HG02938 (cell line): ENCODE data around the gene KRTAP2-1.
"Not testable (repeated sequence)": the region's sequence is repeated elsewhere in the genome, so short reads cannot be mapped to it uniquely, and the experiment has no call there.

Experiments
- ATAC-seq: cut with Tn5 transposase; IDR thresholded peaks from one replicate; pipeline ENCODE4 v1.9.1; 2021; ENCODE audit warnings: mild to moderate bottlenecking, moderate library complexity; ENCODE audit not compliant: unreplicated experiment

The KRTAP2-1 gene

GRCh38 chr17:41058741-41059140 is 11.6 kb upstream of the KRTAP2-1 start:
- ATAC-seq, result no peak

- no peak for ATAC-seq
Observed at GRCh38 chr17:41057547-41057946, 10.4 kb upstream of the KRTAP2-1 start.

- ATAC-seq, result not testable (repeated sequence)
Observed at GRCh38 chr17:41055130-41055529, 8.0 kb upstream of the KRTAP2-1 start, which contains the start of gene KRTAP2-2. KRTAP2-2 (minus strand) TSS chr17:41055230; CDS start chr17:41055211, 19 bp downstream.

GRCh38 chr17:41054556-41054955 is 7.4 kb upstream of the KRTAP2-1 start:
- not testable (repeated sequence) for ATAC-seq

GRCh38 chr17:41054025-41054424 is 6.9 kb upstream of the KRTAP2-1 start:
- ATAC-seq, result no peak

GRCh38 chr17:41052566-41052965 is 5.5 kb upstream of the KRTAP2-1 start:
- no peak for ATAC-seq

GRCh38 chr17:41049110-41049509 is 2.0 kb upstream of the KRTAP2-1 start:
- no peak for ATAC-seq

GRCh38 chr17:41048441-41048840 is 1.3 kb upstream of the KRTAP2-1 start:
- ATAC-seq, result no peak

- ATAC-seq, result no peak
Observed at GRCh38 chr17:41042953-41043352, 4.2 kb downstream of the KRTAP2-1 start.

- ATAC-seq, result not testable (repeated sequence)
Observed at GRCh38 chr17:41040783-41041571, 6.1 kb downstream of the KRTAP2-1 start, which contains the start of gene KRTAP1-1. KRTAP1-1 (minus strand) TSS chr17:41041450; CDS start chr17:41041397, 53 bp downstream.

- no peak for ATAC-seq
Observed at GRCh38 chr17:41037853-41038350, 9.2 kb downstream of the KRTAP2-1 start.

- not testable (repeated sequence) for ATAC-seq
Observed at GRCh38 chr17:41034346-41034935, 12.7 kb downstream of the KRTAP2-1 start, which contains the start of gene KRTAP1-3. KRTAP1-3 (minus strand) TSS chr17:41034874; CDS start chr17:41034821, 53 bp downstream.

- ATAC-seq, result no peak
Observed at GRCh38 chr17:41029633-41030245, 17.4 kb downstream of the KRTAP2-1 start, which contains the start of gene KRTAP1-4. KRTAP1-4 (minus strand) TSS chr17:41030195; CDS start chr17:41030078, 117 bp downstream.

- ATAC-seq, result no peak
Observed at GRCh38 chr17:41026715-41027471, 20.2 kb downstream of the KRTAP2-1 start, which contains the start of gene KRTAP1-5. KRTAP1-5 (minus strand) TSS chr17:41027208; CDS start chr17:41027155, 53 bp downstream.

GRCh38 chr17:41024697-41025096 is 22.4 kb downstream of the KRTAP2-1 start:
- no peak for ATAC-seq

- no peak for ATAC-seq
Observed at GRCh38 chr17:41020336-41020735, 26.8 kb downstream of the KRTAP2-1 start.

GRCh38 chr17:41019415-41019814 is 27.7 kb downstream of the KRTAP2-1 start:
- no peak for ATAC-seq

GRCh38 chr17:41018541-41018940 is 28.6 kb downstream of the KRTAP2-1 start:
- ATAC-seq, result no peak

GRCh38 chr17:41016578-41017215 is 30.4 kb downstream of the KRTAP2-1 start:
- no peak for ATAC-seq

GRCh38 chr17:41015454-41015853 is 31.7 kb downstream of the KRTAP2-1 start:
- ATAC-seq, result no peak
